Measurements from ENCODE around the gene ITIH2.
A peak's percentile ranks its signal among the peaks of the same experiment; 100 is the strongest.
"Not testable (repeated sequence)": the region's sequence is repeated elsewhere in the genome, so short reads cannot be mapped to it uniquely, and the experiment has no call there.

Gene ITIH2

GRCh38 chr10:7768417-7768816 lies 65.3 kb downstream of the ITIH2 start:
- no peak for DNase-seq (ENCODE audit: low read depth)
- TF ChIP-seq CTCF (IDR thresholded peaks at IDR 0.05; ENCODE audit: insufficient read depth, low read depth, low read length, missing control alignments), result no peak
- H3K4me3 ChIP-seq (ENCODE audit: low read depth, low read length), result no peak overlapping the region

GRCh38 chr10:7773845-7774801 lies 71.0 kb downstream of the ITIH2 start:
- no peak for TF ChIP-seq CTCF (IDR thresholded peaks at IDR 0.05; ENCODE audit: insufficient read depth, low read depth, low read length, missing control alignments)
- no peak for DNase-seq (ENCODE audit: low read depth)
- H3K4me3 ChIP-seq (ENCODE audit: low read depth, low read length), result no peak overlapping the region

GRCh38 chr10:7776777-7777176 lies 73.7 kb downstream of the ITIH2 start:
- H3K4me3 ChIP-seq (ENCODE audit: low read depth, low read length), result no peak overlapping the region
- no peak for TF ChIP-seq CTCF (IDR thresholded peaks at IDR 0.05; ENCODE audit: insufficient read depth, low read depth, low read length, missing control alignments)
- DNase-seq (ENCODE audit: low read depth), result no peak

DNA sequence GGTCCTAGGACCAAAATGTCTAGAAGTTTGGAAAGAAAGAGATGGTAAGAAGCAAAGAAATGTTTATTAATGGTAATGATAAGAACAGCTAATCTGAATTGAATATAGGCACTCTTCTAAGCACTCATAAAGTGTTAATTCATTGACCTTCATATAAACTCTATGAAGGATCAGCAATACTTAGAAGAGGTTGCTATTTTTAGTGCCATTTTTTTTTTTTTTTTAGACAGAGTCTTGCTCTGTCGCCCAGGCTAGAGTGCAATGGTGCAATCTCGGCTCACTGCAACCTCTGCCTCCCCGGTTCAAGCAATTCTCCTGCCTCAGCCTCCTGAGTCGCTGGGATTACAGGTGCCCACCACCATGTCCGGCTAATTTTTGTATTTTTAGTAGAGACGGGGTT lies 79.1 kb downstream of the ITIH2 start:
- H3K4me3 ChIP-seq (ENCODE audit: low read depth, low read length); DNase-seq (ENCODE audit: low read depth): not testable (repeated sequence)

GRCh38 chr10:7786430-7786829 lies 83.3 kb downstream of the ITIH2 start:
- DNase-seq (ENCODE audit: low read depth), result no peak
- peak overlapping the region; percentile 99 for H3K4me3 ChIP-seq (ENCODE audit: low read depth, low read length)
- no peak for TF ChIP-seq CTCF (IDR thresholded peaks at IDR 0.05; ENCODE audit: insufficient read depth, low read depth, low read length, missing control alignments)

DNA sequence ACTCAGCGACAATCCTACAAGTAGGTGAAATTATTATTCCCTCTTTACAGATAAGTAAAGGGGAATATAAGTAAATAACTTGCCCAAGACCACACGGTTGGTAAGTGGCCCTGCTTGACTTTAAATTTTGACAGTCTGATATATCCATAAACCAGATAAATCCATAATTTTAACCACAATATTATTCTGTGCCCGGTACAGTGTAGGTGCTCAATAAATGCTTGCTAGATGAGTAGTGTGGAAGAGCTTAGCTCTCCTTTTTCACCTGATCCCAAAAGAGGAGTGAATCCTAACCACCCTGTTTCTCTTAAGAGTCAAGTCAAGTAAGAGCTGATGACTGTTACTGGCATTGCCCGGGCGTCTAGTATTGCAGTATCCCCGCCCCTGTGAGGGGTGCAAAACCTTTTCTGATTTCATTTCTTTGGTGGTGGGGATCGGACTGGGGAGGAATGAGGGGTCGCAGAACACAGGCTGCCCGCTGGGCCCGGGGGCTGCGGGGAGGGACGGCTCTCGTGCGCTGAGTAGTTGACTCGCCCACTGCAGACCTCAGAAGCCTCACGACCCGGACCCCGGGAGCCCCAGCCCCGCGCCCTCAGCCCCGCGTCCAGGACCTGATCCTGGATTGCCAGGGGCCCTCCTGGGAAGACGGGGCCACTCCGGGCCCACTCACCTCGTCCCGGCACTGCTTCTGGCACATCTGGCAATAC lies 84.2 kb downstream of the ITIH2 start:
- DNase-seq (ENCODE audit: low read depth), result peak; percentile 10
- no peak for TF ChIP-seq CTCF (IDR thresholded peaks at IDR 0.05; ENCODE audit: insufficient read depth, low read depth, low read length, missing control alignments)
- H3K4me3 ChIP-seq (ENCODE audit: low read depth, low read length), result peak overlapping the region; percentile 99

DNA sequence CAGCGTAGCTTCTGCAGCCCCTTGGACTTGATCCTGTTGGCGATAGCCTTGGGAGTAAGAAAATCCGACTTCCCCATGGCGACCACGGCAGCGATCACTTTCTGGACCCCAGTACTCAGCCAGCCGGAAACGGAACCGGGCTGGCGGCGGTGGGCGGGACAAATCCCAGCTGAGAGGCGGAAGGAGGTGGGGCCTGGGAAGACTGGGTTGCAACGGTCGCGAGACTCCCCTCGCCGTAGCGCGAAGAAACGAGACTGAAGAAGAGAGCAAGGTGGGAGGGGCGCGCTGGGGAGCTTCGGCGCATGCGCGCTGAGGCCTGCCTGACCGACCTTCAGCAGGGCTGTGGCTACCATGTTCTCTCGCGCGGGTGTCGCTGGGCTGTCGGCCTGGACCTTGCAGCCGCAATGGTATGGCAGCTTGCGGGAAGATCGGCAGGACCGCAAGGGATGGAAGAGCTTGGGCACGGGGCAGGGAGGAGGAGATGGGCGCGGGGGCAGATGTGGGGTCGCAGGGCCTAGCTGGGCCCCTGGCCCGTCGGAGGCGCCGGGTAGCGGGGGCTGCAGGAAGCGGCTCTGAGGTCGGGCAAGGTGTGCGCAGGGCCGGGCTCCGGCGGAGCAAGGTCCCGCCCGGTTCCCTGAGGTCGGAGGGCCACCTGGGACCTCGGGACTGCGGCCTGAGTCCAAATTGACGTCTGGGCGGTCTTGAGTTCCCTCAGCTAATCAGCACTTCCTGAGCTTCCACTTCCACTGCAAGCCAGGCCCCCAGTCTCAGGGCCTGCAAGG lies 84.9 kb downstream of the ITIH2 start, which contains the start of the genes ATP5F1C and KIN:
Gene ATP5F1C (plus strand): TSS at position 321 of the 782 bp plus-strand sequence. CDS start 31 bp downstream, at position 352.
Gene KIN (minus strand): TSS at position 137 of the 782 bp plus-strand sequence. CDS start 60 bp downstream, at position 77.
- peak; percentile 98 for DNase-seq (ENCODE audit: low read depth)
- H3K4me3 ChIP-seq (ENCODE audit: low read depth, low read length), result peak within 1 kb of the TSS; percentile 99
- TF ChIP-seq CTCF (IDR thresholded peaks at IDR 0.05; ENCODE audit: insufficient read depth, low read depth, low read length, missing control alignments), result no peak
